M059J (cell line): ENCODE data around the gene TPP1. TPM values are rescaled to one million over a fixed set of nuclear protein-coding genes. Genes with fewer than 3 reads are reported as not detected.

Experiments used
- DNase-seq: peaks from one replicate; pipeline ENCODE4 v3.0.0-alpha.2; 2012; ENCODE audit warnings: low read depth
- total RNA-seq: library from RNA; depleted of rRNA; stranded (reverse); fragments of >200 nt; shearing (Covaris generic); gene quantifications from 2 replicates; pipeline ENCODE4 v1.2.3, GENCODE V29; 2014

The TPP1 gene
- total RNA-seq, 1 experiment from 2014 or later: 94.6 TPM

GRCh38 chr11:6611092-6611962 is 7.9 kb downstream of the TPP1 start:
- peak; percentile 28 for DNase-seq

DNA sequence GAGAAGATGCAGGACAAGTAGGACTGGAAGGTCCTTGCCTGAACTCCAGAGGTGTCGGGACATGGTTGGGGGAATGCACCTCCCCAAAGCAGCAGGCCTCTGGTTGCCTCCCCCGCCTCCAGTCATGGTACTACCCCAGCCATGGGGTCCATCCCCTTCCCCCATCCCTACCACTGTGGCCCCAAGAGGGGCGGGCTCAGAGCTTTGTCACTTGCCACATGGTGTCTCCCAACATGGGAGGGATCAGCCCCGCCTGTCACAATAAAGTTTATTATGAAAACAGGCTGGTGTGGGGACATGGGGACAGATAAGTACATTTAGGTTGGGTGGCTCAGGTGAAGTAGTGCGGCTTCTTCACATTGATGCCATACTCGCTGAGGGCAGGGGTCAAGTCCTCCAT is 8.6 kb downstream of the TPP1 start:
- DNase-seq: no peak

DNA sequence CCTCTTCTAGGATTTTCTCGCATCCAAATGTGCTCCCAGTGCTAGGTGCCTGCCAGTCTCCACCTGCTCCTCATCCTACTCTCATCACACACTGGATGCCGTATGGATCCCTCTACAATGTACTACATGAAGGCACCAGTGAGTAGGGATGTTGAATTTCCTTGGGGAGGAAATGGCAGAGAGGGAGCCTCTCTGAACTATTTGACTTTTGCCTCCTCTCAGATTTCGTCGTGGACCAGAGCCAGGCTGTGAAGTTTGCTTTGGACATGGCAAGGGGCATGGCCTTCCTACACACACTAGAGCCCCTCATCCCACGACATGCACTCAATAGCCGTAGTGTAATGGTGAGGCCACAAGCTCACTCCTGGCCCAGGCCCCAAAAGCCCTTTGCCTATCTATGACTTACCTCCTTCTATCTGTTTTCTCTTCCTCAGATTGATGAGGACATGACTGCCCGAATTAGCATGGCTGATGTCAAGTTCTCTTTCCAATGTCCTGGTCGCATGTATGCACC is 9.7 kb downstream of the TPP1 start:
- DNase-seq: no peak

- no peak for DNase-seq
Observed at GRCh38 chr11:6608726-6609501, 10.3 kb downstream of the TPP1 start.

DNA sequence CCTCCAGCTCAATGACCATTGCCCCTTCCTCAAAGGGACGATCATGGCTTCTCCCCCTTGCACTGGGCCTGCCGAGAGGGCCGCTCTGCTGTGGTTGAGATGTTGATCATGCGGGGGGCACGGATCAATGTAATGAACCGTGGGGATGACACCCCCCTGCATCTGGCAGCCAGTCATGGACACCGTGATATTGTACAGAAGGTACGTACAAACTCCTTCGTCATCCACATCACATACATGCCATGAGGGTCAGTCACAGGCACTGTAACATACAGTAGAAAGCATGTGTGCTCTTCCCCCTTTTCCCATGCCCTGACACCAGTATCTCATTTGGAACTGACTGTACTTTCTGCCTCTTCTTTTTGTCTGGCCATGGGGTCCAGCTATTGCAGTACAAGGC is 11.2 kb downstream of the TPP1 start:
- DNase-seq: no peak

DNA sequence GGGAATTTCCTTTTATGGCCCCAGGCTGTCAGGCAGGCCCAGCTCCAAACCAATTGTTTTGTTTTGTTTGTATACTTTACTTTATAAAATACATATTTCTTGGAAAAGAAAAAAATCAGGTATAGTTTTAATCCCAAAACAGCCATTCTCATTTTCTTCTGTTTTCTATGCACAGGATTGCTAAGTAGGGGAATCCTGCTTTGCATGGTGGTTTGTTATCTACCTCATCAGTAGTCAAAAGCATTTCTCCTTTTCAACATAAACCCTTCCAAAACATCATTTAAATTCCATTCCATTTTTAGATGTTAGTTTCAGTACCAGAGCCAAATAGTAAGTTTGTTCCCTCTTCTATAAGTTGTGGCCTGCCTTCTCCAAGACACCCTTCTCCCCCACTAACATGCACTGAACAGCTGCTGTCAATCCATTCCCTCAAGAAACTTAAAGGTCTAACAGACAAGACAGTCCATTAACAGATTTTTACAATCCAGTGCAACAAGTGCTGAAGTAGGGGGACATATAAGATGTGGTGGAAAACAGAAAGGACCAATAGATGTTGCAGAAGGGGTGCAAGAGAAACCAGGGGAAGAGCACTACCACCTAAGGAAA is 11.9 kb downstream of the TPP1 start:
- no peak for DNase-seq

DNA sequence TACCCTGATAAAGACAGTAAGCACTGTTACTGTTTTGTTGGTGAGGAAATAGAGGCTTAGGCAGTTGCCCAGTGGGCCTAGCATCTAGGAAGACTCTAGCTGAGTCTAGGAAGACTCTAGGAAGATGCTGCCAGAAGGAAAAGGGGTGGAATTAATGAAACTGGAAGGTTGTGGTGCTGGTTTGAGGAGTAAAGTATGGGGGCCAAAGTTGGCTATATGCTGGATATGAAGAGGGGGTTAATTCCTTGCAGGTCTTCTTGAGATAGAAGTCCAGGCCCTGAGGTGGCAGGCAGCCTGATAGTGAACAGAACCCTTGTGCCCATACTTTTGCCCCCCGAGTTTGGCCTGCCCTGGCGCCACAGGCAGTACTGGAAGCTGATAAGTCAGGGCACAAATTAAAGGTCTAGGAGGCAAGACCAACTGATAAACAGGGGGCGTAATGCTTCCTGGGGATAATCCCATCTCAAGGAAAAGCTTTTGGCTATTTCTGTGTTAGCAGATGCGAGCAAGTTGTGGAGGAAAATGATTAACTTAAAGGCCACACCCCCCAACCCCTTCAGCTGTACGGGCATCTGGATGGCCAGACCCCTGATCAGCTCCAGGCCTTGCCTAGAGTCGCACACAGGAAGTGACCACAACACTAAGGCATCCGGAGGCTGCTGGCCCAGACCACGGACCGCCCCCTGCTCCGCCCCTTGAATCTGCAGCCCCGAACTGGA is 12.6 kb downstream of the TPP1 start:
- DNase-seq: peak; percentile 96

- DNase-seq: no peak
Observed at GRCh38 chr11:6604790-6605189, 14.4 kb downstream of the TPP1 start.

- DNase-seq: peak; percentile 75
Observed at GRCh38 chr11:6604081-6604626, 15.1 kb downstream of the TPP1 start.

GRCh38 chr11:6603287-6604080 is 15.7 kb downstream of the TPP1 start, which contains the start of the genes ILK and RRP8:
Gene ILK (plus strand): TSS chr11:6603774. CDS start chr11:6604272, 498 bp downstream.
Gene RRP8 (minus strand): TSS chr11:6603616. CDS start chr11:6603502, 114 bp downstream.
- peak; percentile 89 for DNase-seq

GRCh38 chr11:6602096-6602940 is 16.9 kb downstream of the TPP1 start:
- DNase-seq: no peak

DNA sequence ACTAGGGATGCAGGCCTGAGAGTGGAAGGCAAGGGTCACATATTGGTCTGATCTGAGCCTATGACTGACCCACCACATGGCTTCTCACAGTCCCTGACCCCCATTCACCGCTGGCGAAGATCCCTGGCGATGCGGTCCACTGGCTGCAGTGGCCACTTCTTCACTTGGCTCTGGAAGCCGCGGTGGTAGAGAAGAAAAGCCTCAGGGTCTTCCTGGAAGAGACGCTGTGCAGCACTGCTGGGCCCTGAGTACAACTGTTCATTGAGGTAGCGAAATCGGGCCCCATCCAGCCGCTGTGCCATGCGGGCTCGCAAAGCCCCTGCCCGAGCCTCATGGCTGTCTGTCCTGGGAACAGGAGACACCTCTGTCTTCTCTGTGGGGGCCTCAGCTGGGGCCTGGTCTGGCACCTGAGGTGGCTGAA is 18.2 kb downstream of the TPP1 start:
- DNase-seq: no peak

GRCh38 chr11:6599881-6600390 is 19.3 kb downstream of the TPP1 start:
- DNase-seq: no peak

DNA sequence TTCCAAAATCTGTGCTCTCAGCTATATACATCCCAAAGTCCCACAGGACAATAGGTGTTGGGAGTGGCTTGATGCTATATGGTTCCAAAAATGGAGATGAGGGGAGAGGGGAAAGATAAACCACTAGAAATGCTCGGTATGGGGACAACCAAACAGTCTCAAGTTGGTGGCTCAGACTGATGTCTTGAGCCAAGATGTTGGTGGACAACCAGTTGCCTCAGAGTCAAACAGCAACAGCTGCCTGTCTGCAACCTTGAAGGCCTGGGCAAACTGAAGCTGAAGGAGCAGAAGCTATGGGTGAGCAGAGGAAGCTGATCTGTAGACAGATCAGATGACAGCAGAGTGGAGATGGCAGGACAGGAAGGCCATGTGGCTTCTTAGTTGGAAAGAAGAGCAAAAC is 19.8 kb downstream of the TPP1 start:
- DNase-seq: no peak

GRCh38 chr11:6598555-6598954 is 20.7 kb downstream of the TPP1 start:
- no peak for DNase-seq

DNA sequence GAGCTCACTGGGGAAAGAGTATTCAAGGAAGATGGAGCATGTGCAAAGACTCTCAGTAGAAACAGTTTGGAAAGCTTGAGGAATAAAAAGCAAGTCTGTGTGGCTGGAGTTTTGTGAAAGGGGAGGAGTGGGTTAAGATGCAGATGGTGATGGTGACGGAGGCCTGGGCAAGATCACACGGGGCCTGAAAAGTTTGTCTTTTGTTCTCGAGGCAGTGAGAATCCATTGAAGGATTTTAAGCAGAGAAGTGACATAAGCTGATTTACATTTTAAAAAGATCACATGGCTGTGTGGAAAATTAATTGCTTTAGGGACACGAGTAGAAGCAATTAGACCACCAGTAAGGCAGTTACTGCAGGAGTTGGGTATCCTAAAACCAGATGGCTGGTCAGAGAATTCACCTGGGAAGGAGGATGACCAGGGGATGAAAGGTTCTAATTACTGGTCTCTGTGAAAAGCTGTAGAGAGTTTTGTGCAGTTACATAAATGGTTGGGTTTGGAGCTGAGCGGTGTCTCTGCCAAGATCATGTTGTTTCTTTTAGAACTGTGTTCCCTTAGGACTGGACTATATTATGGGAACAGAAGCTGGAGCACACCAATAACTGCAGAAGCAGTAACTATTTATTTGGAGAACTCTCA is 22.9 kb downstream of the TPP1 start:
- no peak for DNase-seq

GRCh38 chr11:6594142-6594768 is 25.0 kb downstream of the TPP1 start:
- no peak for DNase-seq

DNA sequence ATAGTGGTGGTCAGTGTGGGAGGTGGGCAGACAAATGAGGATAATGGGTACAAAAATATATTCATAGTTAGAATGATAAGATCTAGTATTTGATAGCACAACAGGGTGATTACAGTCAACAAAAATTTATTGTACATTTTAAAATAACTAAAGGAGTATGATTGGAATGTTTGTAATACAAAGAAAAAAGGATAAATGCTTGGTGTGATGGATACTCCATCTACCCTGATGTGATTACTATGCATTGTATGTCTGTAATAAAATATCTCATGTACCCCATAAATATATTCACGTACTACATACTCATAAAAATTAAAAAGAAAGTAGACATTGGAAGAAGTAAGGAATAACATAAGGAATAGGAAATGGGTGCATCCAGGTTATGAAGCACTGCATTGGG is 31.2 kb downstream of the TPP1 start:
- DNase-seq: no peak
